H1 (cell line): ENCODE results near the gene SKA3. TPM values are rescaled to one million over a fixed set of nuclear protein-coding genes. Genes with fewer than 3 reads are reported as not detected.
"Not testable (repeated sequence)": the region's sequence is repeated elsewhere in the genome, so short reads cannot be mapped to it uniquely, and the experiment has no call there.

ENCODE experiments used
- CTCF ChIA-PET: fragments of 300-600 bp; sonication (Branson Sonifier 250); formaldehyde crosslinking; loops from one replicate; lab custom pipeline; 2021; ENCODE audit not compliant: partially characterized antibody; lab: Charles Lee
- POLR2A ChIA-PET: fragments of 300-600 bp; sonication (Branson Sonifier 250); formaldehyde crosslinking; loops from one replicate; lab custom pipeline; 2021; ENCODE audit warnings: inconsistent platforms; ENCODE audit not compliant: partially characterized antibody; lab: Charles Lee
- DNase-seq, 2 experiments: peaks; one replicate each; pipeline versions ENCODE4 v3.0.0 to v3.0.0-alpha.2; 2010 to 2022; ENCODE audit warnings: low spot score in 2 of 2, low read depth in 1 of 2, mixed read lengths in 1 of 2
- FAIRE-seq: peaks from 2 replicates; lab custom pipeline; 2011; peaks lifted over from hg19 to GRCh38; lab: Jason Lieb, UNC
- H2AFZ ChIP-seq: 2 replicates; pipeline ENCODE4 v1.8.1; 2012; ENCODE audit warnings: low read length, inconsistent platforms
- H2AK5ac ChIP-seq: 2 replicates; pipeline ENCODE4 v1.6.1; 2013; ENCODE audit warnings: low read depth, low read length
- H2BK120ac ChIP-seq: replicated peaks from 2 replicates; pipeline ENCODE3; 2013; ENCODE audit warnings: low read depth, low read length, inconsistent platforms
- H2BK12ac ChIP-seq: 2 replicates; pipeline ENCODE4 v1.6.1; 2013; ENCODE audit warnings: low read depth, low read length
- H2BK15ac ChIP-seq: 2 replicates; pipeline ENCODE4 v1.6.1; 2013; ENCODE audit warnings: low read length
- H2BK20ac ChIP-seq: 2 replicates; pipeline ENCODE4 v1.6.1; 2013; ENCODE audit warnings: low read length
- H2BK5ac ChIP-seq: 2 replicates; pipeline ENCODE4 v1.6.1; 2013; ENCODE audit warnings: low read depth, low read length
- H3K14ac ChIP-seq: 2 replicates; pipeline ENCODE4 v1.6.1; 2013; ENCODE audit warnings: inconsistent platforms; ENCODE audit not compliant: insufficient read length
- H3K18ac ChIP-seq: 2 replicates; pipeline ENCODE4 v1.6.1; 2013; ENCODE audit warnings: low read length; ENCODE audit errors: extremely low read depth
- H3K23ac ChIP-seq: 2 replicates; pipeline ENCODE4 v1.6.1; 2013; ENCODE audit warnings: inconsistent platforms; ENCODE audit not compliant: insufficient read length
- H3K23me2 ChIP-seq: 2 replicates; pipeline ENCODE4 v1.6.1; 2013; ENCODE audit warnings: low read depth, low read length
- H3K27ac ChIP-seq: 2 replicates; pipeline ENCODE4 v1.6.1; 2011; ENCODE audit warnings: low read depth, low read length, inconsistent platforms
- H3K27me3 ChIP-seq, 4 experiments: replicated peaks in 1 of 4; 1 replicate in 1 of 4; 2 replicates in 3 of 4; pipeline versions ENCODE4 v1.6.1 to v1.8.1; 2011 to 2013; ENCODE audit warnings: low read length in 3 of 4, mild to moderate bottlenecking in 3 of 4, inconsistent platforms in 2 of 4, mixed read lengths in 2 of 4, moderate library complexity in 1 of 4; ENCODE audit not compliant: control insufficient read depth in 3 of 4, insufficient read depth in 3 of 4; ENCODE audit errors: extremely low read depth in 1 of 4
- H3K36me3 ChIP-seq, 4 experiments: 2 replicates each; pipeline versions ENCODE4 v1.6.1 to v1.8.1; 2011 to 2013; ENCODE audit warnings: mild to moderate bottlenecking in 4 of 4, low read length in 3 of 4, moderate library complexity in 2 of 4, control low read depth in 1 of 4, inconsistent platforms in 1 of 4; ENCODE audit not compliant: insufficient read depth in 4 of 4, control insufficient read depth in 2 of 4
- H3K4ac ChIP-seq: replicated peaks from 2 replicates; pipeline ENCODE3; 2013; ENCODE audit warnings: low read length, low read depth, mixed read lengths, inconsistent platforms; ENCODE audit not compliant: insufficient read length
- H3K4me1 ChIP-seq, 4 experiments: replicated peaks in 1 of 4; 1 replicate in 1 of 4; 2 replicates in 3 of 4; pipeline versions ENCODE4 v1.6.1 to v1.8.1; 2011 to 2013; ENCODE audit warnings: low read length in 3 of 4, inconsistent platforms in 2 of 4, mixed read lengths in 1 of 4; ENCODE audit not compliant: insufficient read depth in 4 of 4, control insufficient read depth in 3 of 4
- H3K4me2 ChIP-seq, 2 experiments: 2 replicates each; pipeline versions ENCODE4 v1.6.1 to v1.8.1; 2011 to 2013; ENCODE audit warnings: low read depth in 2 of 2, low read length in 2 of 2, control low read depth in 1 of 2, inconsistent platforms in 1 of 2, mild to moderate bottlenecking in 1 of 2; ENCODE audit not compliant: insufficient read depth in 1 of 2
- H3K4me3 ChIP-seq, 4 experiments: fragments of 200-600, 300-600 bp in 1 of 4; sonication (generic), shearing (Covaris generic), sonication (Bioruptor Twin) in 1 of 4; 2 replicates each; pipeline versions ENCODE4 v1.5.1 to v1.8.1; 2011 to 2016; ENCODE audit warnings: low read length in 4 of 4, low read depth in 3 of 4, control low read depth in 2 of 4, inconsistent platforms in 2 of 4, mild to moderate bottlenecking in 2 of 4, mixed read lengths in 1 of 4, moderate library complexity in 1 of 4; ENCODE audit not compliant: insufficient read depth in 2 of 4; ENCODE audit errors: extremely low read depth in 1 of 4
- H3K56ac ChIP-seq: replicated peaks from 2 replicates; pipeline ENCODE3; 2013; ENCODE audit warnings: low read depth, mild to moderate bottlenecking, mixed read lengths, low read length, inconsistent platforms; ENCODE audit not compliant: insufficient read length
- H3K79me1 ChIP-seq: 2 replicates; pipeline ENCODE4 v1.6.1; 2013; ENCODE audit warnings: low read depth, low read length, control low read depth
- H3K79me2 ChIP-seq, 2 experiments: 2 replicates each; pipeline versions ENCODE4 v1.6.1 to v1.8.1; 2012 to 2013; ENCODE audit warnings: low read length in 2 of 2, mild to moderate bottlenecking in 2 of 2, inconsistent platforms in 1 of 2; ENCODE audit not compliant: insufficient read depth in 2 of 2, control insufficient read depth in 1 of 2
- H3K9ac ChIP-seq, 4 experiments: replicated peaks in 1 of 4; 1 replicate in 1 of 4; 2 replicates in 3 of 4; pipeline versions ENCODE4 v1.6.1 to v1.8.1; 2011 to 2013; ENCODE audit warnings: low read depth in 3 of 4, low read length in 3 of 4, control low read depth in 2 of 4, mild to moderate bottlenecking in 2 of 4, moderate library complexity in 2 of 4, inconsistent platforms in 1 of 4; ENCODE audit errors: extremely low read depth in 1 of 4
- H3K9me3 ChIP-seq, 2 experiments: 2 replicates each; pipeline versions ENCODE4 v1.6.1 to v1.8.1; 2012 to 2013; ENCODE audit warnings: mild to moderate bottlenecking in 2 of 2, moderate library complexity in 2 of 2, control low read depth in 1 of 2, inconsistent platforms in 1 of 2, low read depth in 1 of 2, low read length in 1 of 2, mixed read lengths in 1 of 2; ENCODE audit not compliant: insufficient read depth in 2 of 2
- H4K20me1 ChIP-seq, 2 experiments: replicated peaks in 1 of 2; 2 replicates each; pipeline versions ENCODE3 to v1.8.1; 2011 to 2013; ENCODE audit warnings: inconsistent platforms in 2 of 2, low read length in 2 of 2, mild to moderate bottlenecking in 1 of 2; ENCODE audit not compliant: insufficient read depth in 2 of 2, control insufficient read depth in 1 of 2
- H4K5ac ChIP-seq: 2 replicates; pipeline ENCODE4 v1.6.1; 2013; ENCODE audit warnings: low read length, low read depth, mixed read lengths, inconsistent platforms; ENCODE audit not compliant: insufficient read length
- H4K8ac ChIP-seq: 2 replicates; pipeline ENCODE4 v1.8.0; 2013; ENCODE audit warnings: mild to moderate bottlenecking, moderate library complexity, low read length, inconsistent platforms; ENCODE audit not compliant: insufficient read depth; ENCODE audit errors: extremely low read depth
- H4K91ac ChIP-seq: replicated peaks from 2 replicates; pipeline ENCODE3; 2013; ENCODE audit warnings: low read length, mixed read lengths, inconsistent platforms; ENCODE audit not compliant: insufficient read length
- EZH2 ChIP-seq: fragments of 200-600 bp; sonication (generic); IDR thresholded peaks from 2 replicates; pipeline ENCODE4 v1.7.1; 2012; ENCODE audit warnings: low read depth, mild to moderate bottlenecking, moderate library complexity, low read length, inconsistent platforms; ENCODE audit not compliant: severe bottlenecking
- FOSL1 ChIP-seq: IDR thresholded peaks from 2 replicates; pipeline ENCODE4 v1.6.1; 2011; ENCODE audit warnings: mild to moderate bottlenecking, low read depth, low read length, moderate library complexity; ENCODE audit not compliant: insufficient read depth
- MAFK ChIP-seq: IDR thresholded peaks from 2 replicates; pipeline ENCODE4 v1.6.1; 2012; ENCODE audit warnings: low read depth, mild to moderate bottlenecking, improper control_type of control experiment, low read length
- POU5F1 ChIP-seq: IDR thresholded peaks from 2 replicates; pipeline ENCODE4 v1.6.1; 2011; ENCODE audit warnings: low read depth, mild to moderate bottlenecking, low read length, moderate library complexity
- TEAD4 ChIP-seq: IDR thresholded peaks from 2 replicates; pipeline ENCODE4 v1.6.1; 2012; ENCODE audit warnings: low read depth, low read length, inconsistent platforms, mixed read lengths
- WGBS, 2 experiments: shearing (Covaris generic) in 1 of 2; methylation state at CpG; one replicate each; pipeline versions ENCODE4 v1.1.6 to v1.1.7; 2013 to 2015; ENCODE audit warnings: low lambda C conversion rate in 2 of 2, mixed read lengths in 2 of 2, inconsistent platforms in 1 of 2, low coverage in 1 of 2, missing lambda C conversion rate in 1 of 2; ENCODE audit not compliant: insufficient replicate concordance in 2 of 2, insufficient coverage in 1 of 2, insufficient read length in 1 of 2; ENCODE audit errors: extremely low coverage in 1 of 2, missing lambda C conversion rate in 1 of 2; 5-methylcytosine and 5-hydroxymethylcytosine counted together
- polyA plus RNA-seq, 7 experiments: library from polyadenylated mRNA; depleted of rRNA in 3 of 7; stranded (reverse) in 5 of 7; unstranded in 2 of 7; fragments of >200 nt in 5 of 7; fragments of 200-250 nt in 2 of 7; gene quantifications; 1 replicate in 5 of 7; 2 replicates in 1 of 7; 4 replicates in 1 of 7; pipeline versions ENCODE4 v1.2.1 to v1.2.3, GENCODE V29; 2011 to 2013; ENCODE audit warnings: missing spikeins in 2 of 7, mixed read lengths in 2 of 7
- total RNA-seq: library from RNA; stranded (reverse); fragmentation: NEBNext Ultra II Directional; extraction: Animal tissue kit (Norgen Biotek cat#: 25700); gene quantifications from 2 replicates; pipeline ENCODE4 v1.2.1, GENCODE V29; 2021
- TF ChIP-seq, protein P1 (sequence below), 3 experiments: IDR thresholded peaks; 1 replicate in 2 of 3; 2 replicates in 1 of 3; pipeline versions ENCODE4 v1.5.1 to v1.6.1; 2011; ENCODE audit warnings: low read length in 3 of 3, mild to moderate bottlenecking in 3 of 3, inconsistent platforms in 2 of 3, low read depth in 1 of 3, moderate library complexity in 1 of 3; ENCODE audit not compliant: insufficient read depth in 1 of 3; ENCODE audit errors: control extremely low read depth in 1 of 3

The SKA3 gene
- total and polyA plus RNA-seq, 2 of the 8 experiments (the other 6 are each of a cell fraction or from before 2014, with no cell fraction given): 32.3 to 63.7 TPM

DNA sequence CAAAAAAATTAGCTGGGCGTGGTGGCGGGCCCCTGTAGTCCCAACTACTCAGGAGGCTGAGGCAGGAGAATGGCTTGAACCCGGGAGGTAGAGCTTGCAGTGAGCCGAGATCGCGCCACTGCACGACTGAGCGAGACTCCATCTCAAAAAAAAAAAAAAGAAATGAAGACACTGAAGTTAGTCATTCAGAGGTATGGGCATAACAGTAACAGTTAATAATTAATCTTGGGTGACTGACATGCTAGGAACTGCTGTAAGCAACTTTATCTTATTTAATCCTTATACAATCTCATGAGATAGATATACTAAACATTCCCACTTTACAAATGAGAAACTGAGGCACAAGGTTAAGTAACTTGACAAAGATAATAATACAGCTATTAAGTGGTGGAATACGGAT lies 4.9 kb downstream of the SKA3 start (continued):
- TF ChIP-seq, protein P1, sequence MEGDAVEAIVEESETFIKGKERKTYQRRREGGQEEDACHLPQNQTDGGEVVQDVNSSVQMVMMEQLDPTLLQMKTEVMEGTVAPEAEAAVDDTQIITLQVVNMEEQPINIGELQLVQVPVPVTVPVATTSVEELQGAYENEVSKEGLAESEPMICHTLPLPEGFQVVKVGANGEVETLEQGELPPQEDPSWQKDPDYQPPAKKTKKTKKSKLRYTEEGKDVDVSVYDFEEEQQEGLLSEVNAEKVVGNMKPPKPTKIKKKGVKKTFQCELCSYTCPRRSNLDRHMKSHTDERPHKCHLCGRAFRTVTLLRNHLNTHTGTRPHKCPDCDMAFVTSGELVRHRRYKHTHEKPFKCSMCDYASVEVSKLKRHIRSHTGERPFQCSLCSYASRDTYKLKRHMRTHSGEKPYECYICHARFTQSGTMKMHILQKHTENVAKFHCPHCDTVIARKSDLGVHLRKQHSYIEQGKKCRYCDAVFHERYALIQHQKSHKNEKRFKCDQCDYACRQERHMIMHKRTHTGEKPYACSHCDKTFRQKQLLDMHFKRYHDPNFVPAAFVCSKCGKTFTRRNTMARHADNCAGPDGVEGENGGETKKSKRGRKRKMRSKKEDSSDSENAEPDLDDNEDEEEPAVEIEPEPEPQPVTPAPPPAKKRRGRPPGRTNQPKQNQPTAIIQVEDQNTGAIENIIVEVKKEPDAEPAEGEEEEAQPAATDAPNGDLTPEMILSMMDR (IDR thresholded peaks at IDR 0.05; ENCODE audit: control extremely low read depth in 1 of 3, insufficient read depth in 1 of 3, low read depth in 1 of 3, low read length in 3 of 3): no peak
- TF ChIP-seq POU5F1 (no peak), FOSL1 (no peak), TEAD4 (no peak), EZH2 (no peak), MAFK (no peak)
- TF ChIP-seq, all 59 proteins: peak for 0

DNA sequence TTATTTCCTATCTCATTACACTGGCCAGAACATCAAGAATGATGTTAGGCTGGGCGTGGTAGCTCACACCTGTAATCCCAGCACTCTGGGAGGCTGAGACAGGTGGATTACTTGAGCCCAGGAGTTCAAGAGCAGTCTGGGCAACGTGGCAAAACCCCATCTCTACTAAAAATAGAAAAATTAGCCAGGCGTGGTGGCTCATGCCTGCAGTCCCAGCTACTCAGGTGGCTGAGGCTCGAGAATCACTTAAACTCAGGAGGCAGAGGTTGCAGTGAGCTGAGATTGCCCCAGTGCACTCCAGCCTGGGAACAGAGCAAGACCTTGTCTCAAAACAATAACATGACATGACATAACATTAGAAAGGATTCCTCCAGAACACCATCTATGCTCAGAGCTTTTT lies 10.7 kb downstream of the SKA3 start:
- not testable (repeated sequence) for H3K9me3 ChIP-seq, H3K4me2 ChIP-seq, H4K8ac ChIP-seq, H4K91ac ChIP-seq, H3K27ac ChIP-seq, H2AK5ac ChIP-seq, H3K56ac ChIP-seq, H2BK12ac ChIP-seq, DNase-seq, H3K4ac ChIP-seq, H3K4me1 ChIP-seq, H3K23me2 ChIP-seq, H4K20me1 ChIP-seq, H3K14ac ChIP-seq, H2BK120ac ChIP-seq, H2BK5ac ChIP-seq, H4K5ac ChIP-seq, H2BK20ac ChIP-seq, H2BK15ac ChIP-seq, H3K4me3 ChIP-seq, H3K79me1 ChIP-seq, FAIRE-seq, H3K9ac ChIP-seq, H2AFZ ChIP-seq, H3K18ac ChIP-seq, H3K27me3 ChIP-seq, H3K23ac ChIP-seq
- H3K36me3 ChIP-seq: peaks cover 0 to 36% (median 18%) of the 10 kb centered on the region in 4 experiments; a peak in 7 of 8 replicates
- WGBS, 2 experiments: 87% methylated on average over 4 of the region's 4 CpGs; no CpG with 5 or more reads in 1 of the 2 experiments
- CTCF ChIA-PET: interaction anchor here (1.1 to 1.9 kb wide), 2 partner anchors 12 to 311 kb away, joined by 3 to 5 read pairs; no protein-coding TSS in a partner anchor
- H3K79me2 ChIP-seq: peaks cover 0 to 12% of the 10 kb centered on the region in 2 experiments; a peak in 2 of 4 replicates
- POLR2A ChIA-PET: interaction anchor here (0.6 to 4.1 kb wide), 6 partner anchors 10 to 106 kb away, joined by 3 to 23 read pairs (median 5); partner anchors contain the start of genes MRPL57 and SKA3
